HCEC 1CT (cell line): ENCODE measurements around the gene UBIAD1.
A peak's percentile ranks its signal among the peaks of the same experiment; 100 is the strongest.

ENCODE experiments used
- DNase-seq: peaks from one replicate; pipeline ENCODE4 v3.0.0-alpha.2; 2017

UBIAD1 gene

DNA sequence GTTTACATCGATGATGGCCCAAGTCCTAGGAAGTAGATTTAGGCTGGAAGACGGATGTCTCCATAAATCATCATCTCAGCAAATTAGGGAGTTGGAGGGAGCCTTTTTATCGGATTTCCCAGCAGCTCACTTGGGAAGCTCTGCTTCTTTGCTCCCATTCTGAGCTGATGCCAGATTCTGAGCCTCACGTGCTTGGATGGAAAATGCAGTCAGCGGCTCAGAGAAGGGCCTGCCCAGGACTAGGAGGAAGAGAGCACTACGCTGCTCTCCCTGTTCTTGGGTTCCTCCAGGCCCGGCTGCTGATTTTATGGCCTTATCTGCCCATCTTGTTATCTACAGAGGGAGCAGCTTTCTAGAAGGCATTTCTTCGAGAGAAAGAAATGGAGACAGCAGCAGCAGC is 42.0 kb downstream of the UBIAD1 start:
- DNase-seq: no peak

DNA sequence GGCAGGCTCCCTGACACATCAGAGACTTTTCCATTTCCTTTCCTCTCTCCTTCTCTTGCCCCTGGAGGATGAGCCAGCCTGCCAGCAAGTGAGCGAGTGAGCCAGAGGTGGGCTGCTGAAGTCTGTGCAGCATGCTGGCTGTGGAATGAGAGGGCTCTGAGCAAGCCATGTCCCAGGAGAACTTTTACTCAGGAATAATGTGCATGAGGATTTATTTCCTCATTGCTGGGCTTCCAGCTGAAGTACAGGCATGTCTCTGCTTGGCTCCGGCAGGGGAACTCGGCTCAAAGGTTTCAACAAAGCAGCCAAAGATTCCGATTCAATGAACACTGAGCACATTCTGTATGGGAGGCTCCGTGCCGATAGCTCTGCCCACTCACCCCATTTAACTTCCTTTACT is 43.7 kb downstream of the UBIAD1 start:
- DNase-seq: no peak

DNA sequence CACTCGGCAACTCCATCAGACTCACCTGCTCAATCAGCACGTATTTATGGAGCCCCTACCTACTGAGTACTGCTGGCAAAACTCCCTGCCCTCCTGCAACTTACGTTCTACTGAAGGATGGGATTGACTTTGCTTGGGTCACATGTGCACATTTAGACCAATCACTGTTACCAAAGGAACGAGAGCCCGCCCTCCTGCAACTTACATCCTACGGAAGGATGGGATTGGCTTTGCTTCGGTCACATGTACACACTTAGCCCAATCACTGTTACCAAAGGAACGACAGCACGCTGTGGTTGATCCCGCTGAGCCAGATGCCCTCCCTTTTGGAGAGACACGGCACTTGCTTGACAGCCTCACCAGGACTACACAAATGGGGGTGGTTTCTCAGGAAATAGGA is 46.0 kb downstream of the UBIAD1 start:
- DNase-seq: no peak

DNA sequence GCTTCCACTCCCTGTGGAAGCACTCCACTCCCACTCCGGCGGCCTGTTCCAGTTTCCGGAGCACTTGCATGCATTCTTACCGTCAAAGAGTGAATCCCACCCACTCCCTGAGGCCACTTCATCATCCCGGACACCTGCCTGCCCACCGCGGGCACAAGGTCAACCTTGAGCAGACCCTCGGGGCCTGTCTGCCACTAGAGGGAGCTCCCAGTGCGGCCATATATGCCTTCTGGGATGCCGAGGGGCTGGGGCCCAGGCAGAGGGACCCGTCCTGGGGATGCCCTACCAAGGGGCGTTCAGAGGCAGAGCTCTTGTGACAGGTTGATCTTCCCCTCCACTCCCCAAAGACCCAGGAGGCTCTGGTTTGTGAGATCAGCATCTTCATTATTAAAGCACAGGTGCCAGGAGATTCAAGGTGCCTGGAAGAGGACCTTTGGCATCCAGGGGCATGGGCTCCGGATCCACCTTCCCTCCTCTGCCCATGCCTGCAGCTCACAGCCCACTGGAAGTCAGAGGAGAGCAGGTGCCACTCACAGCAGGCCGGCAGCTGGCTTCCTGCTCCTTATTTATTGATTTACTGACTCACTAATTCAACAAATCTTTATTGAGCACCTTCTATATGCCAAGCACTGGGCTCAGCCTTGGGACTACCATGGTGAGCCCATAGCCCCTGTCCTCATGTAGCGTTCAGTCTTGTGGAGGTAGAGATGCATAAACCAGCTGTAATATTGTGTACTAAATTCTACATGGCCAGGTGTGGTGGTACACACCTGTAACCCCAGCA is 47.3 kb downstream of the UBIAD1 start:
- DNase-seq: no peak

DNA sequence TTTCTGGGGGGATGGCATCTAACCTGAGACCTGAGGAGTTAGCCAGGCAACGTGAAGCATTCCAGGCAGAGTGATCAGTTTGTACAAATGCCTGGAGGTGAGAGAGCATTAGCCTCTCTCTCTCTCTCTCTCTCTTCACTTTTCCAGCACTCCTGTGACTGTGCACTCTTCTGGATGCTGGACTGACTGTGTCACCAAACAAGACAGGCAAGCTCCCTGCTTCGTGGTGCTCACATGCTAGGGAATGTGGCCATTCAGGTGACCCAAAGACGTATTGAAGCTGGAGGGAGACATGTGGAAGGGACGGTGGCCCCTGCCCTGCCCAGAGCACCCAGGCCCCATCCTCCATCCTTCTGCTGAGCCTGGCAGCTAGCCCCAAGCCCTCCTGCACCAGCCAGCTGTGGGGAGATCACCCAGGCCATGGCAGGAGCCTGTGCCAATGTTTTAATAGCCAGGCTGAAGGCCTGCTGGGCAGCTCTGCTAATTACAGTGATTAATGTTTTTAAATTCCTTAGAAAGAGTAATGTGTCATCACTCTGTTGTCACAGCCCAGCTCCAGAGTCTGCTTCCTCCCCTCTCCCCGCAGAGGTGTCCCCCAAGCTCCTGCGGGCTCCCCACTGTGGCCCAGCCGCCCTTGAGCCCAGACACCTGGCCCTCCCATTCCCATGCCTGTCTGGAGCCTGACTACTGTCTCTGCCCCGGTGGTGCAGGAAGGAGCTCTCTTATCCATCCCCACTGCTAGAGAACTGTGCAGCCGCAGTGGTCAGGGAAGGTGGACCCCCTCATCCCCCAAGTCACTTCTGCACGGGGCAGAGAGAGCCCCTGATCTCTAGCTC is 48.9 kb downstream of the UBIAD1 start:
- no peak for DNase-seq

DNA sequence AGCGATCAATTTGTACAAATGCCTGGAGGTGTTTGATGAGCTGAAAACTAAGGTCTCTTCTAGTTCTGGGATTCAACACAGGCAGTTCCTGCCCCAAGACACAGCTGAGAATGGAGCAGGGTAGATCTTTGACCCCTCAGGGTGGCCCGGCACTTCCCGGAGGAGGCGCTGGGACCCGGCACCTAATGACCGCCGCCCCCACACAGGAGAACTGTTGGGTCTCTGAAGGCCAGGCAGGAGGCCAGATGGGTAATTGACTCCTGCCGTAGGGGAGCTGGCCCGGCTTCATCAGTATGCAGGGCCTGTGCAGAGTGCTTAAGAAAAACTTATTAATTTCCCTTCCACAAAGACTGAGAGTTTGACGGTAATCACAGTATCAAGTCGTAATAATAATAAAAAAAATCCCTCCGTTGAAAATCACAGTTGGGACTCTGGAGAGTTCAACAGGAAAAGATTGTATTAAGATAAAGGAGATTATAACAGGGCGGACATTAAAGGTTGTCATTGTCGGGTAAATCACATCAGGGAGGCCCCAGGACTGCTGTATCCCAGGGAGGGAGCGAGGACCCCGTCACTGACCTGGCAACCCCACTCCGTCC is 51.7 kb downstream of the UBIAD1 start:
- DNase-seq: no peak

DNA sequence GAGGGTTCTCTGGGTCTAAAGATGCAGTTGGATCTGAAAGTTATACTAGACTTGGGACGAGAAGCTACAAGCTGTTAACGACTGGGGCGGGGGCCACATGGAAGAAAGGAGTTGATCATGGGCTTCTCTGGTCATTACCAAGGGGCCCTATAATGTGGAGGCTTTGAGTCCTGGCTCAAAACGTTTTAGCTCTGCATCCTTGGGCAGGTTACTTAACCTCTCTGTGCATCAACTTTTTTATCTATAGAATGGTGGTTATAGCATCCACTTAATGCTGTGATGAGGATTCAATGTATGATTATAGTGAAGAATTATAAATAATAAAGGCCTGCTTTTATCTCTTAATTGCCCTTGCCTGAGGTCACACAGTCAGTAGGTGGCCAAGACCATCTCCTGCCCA is 53.1 kb downstream of the UBIAD1 start:
- no peak for DNase-seq

DNA sequence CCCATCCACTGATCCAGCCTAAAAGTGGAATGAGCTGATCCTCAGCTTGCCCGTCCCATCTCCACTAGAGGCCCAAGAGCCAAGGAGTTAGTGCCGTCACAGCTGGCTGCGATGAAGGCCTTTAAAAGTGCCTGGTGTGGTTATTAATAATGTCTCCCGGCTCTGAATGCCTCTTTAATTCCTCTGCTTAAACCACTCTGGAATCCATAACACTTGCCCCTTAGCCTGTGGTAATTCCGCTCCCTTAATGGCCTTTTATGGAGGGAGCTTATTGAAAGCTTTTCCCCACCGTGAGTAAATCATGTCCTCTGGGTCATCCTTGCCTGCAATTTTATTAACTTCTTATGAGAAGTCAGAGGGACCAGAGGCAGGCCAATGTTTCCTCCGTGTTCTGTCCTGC is 55.4 kb downstream of the UBIAD1 start:
- DNase-seq: no peak

DNA sequence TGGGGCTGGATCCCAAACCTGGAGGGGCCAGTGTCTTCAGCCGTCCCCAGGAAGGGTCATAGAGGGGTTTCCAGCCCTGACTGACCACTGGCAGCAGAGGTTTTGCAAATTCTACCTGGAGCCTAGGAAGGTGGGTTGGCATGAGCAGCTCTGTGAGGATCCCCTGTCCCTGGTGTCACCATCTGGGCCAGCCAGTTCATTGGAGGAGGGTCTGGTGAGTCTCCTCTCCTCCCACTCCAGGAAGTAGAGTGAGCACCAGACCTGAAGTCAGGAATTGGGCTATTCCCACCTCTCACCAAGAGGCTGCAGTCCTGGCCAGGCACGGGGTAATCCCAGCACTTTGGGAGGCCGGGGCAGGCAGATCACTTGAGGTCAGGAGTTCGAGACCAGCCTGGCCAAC is 57.4 kb downstream of the UBIAD1 start:
- DNase-seq: no peak

DNA sequence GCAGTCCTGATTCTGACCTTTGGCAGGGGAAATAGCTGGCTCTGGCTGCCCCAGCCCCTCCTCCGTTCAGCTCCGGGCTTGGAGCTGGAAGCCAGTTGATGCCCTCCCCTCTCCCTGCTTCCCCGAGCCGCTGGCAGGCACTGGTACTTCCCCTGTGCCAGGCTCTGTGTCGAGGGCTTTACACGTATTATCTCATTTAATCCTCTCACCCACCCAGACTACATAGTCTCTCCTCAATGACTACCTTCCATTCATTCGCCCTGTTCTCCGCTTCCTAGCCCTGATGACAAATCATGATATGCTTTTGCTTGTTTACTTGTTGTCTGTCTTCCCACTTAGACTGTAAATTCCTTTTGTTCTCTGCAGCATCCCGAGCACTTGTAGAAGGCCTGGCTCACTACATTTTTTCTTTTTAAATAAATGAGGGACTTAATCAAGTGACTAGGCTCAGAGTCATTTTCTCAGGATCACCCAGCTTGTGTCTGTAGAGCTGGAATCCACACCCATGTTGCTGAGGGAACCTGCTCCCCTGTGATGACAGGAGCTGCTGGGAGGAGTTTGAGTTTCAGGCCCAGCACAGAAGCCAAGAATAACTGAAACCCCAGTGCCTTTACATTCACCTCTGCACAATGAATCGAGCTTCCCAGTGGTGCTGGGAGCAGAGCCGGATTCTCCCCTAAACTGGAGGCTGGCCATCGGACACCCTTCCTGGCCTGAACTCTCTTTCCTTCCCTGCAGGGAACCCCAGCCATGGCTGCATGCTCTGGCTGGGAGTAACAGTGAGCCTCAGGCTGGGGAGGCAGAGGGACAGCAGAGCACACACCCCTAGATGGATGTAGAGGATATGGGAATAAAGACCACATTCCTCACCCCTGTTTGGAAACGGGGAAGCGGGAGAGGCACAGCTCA is 58.3 kb downstream of the UBIAD1 start:
- DNase-seq: no peak

DNA sequence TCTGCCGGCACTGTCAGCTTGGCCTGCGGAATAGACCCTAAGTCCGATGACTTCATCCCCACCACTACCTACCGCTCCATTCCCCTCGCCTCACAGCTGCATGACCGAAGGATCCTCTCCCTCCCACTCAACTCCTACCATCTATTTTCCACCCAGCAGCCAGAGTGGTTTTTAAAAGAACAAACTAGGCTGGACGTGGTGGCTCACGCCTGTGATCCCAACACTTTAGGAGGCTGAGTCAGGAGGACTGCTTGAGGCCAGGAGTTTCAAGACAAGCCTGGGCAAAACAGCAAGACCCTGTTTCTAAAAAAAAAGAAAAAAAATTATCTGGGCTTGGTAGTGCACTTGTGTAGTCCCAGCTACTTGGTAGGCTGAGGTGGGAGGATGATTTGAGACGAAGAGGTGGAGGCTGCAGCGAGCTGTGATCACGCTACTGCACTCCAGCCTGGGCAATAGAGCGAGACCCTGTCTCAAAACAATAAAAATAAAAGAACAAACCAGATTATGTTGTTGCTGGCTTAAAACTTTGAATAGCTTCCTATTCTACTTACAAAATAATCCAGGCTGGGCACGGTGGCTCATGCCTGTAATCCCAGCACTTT is 59.0 kb downstream of the UBIAD1 start:
- no peak for DNase-seq

DNA sequence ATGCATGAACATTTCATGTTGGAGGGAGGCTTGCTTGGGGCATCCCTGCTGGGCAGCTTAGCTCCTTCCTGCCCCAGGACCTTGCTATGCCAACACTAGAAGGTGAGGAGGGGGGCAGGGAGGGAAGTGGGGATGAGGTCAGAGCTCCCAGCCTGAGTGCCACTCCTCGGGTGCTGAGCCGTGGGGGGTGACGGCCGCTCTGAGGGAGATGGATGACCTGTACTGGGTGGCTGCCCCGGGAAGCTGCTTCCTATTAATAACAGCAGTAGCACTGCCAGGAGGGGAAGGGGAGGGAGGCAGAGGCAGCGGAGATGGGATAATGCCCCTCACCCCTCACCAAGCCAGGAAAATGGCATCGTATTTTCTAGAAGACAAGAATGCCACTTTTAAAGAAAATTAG is 60.6 kb downstream of the UBIAD1 start:
- no peak for DNase-seq

DNA sequence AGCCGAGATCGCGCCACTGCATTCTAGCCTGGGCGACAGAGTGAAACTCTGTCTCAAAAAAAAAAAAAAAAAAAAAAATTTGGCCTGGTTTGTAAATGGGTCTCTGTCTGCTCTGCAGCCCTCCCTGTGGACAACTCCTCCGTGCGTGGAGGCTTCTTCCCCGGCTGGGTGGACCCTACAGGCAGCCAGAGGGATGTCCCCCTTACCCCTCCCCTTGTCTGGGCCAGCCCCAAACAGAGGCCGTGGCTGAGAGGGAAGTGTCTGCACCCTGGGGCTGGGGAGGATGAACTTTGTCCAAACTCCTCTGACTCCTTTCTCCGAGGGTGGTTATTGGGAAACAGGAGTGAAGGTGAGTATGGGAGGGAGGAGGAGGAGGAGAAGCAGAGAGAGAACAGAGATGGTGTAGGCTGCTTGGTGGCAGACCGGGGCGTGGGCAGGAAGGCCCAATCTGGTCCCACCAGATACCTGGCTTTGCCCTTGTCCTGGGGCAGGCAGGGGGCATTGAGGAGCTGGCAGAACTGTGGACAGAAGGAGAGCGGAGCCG is 61.3 kb downstream of the UBIAD1 start:
- DNase-seq: no peak

DNA sequence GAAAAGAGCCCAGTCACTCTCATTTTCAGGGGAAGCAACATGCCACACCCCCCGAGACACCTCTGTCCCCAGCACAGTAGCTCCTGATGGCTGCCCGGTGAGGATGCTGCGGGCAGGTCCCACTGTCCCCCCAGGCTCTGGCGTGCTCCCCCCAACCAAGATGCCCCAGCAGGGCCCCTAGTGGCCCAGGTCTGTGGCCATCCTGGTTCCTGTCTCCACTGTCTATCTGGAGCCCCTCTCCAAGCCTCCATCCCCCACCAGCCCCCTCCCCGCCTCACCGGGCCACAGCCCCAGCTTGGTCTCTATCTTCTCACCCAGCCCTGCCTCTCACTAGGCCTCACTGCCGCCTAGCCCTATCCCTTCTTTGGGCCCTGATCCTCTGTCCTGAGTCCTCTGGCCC is 61.8 kb downstream of the UBIAD1 start:
- DNase-seq: no peak

DNA sequence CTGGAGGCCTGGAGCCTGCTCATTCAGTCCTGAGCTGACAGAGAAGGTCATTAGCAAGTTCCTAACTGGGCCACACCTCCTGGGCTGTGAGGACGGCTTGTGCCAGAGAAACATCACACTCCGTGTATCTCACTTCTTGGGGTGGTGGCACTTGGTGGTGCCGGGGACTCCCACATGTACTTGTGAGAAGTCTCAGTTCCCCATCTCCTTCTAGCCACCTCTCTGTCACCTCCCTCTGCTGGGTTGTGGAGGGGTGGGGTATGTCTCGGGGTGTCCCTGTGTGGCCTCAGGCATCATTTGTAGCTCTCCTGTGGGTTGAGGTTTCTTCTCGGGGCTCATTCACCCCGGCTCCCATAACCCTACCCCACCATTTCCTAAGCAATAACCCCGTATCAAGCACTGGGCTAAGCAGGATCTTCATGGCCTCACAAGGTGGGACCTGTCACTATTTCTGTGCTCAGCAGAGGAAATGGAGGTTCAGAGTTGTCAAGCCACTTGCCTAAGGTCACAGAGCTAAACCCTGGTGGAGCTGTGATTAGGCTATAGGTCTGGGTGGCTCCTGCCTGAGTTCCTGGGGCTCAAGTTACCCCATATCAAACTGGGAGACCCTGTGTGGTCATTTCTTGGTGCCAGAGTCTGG is 62.5 kb downstream of the UBIAD1 start:
- no peak for DNase-seq

DNA sequence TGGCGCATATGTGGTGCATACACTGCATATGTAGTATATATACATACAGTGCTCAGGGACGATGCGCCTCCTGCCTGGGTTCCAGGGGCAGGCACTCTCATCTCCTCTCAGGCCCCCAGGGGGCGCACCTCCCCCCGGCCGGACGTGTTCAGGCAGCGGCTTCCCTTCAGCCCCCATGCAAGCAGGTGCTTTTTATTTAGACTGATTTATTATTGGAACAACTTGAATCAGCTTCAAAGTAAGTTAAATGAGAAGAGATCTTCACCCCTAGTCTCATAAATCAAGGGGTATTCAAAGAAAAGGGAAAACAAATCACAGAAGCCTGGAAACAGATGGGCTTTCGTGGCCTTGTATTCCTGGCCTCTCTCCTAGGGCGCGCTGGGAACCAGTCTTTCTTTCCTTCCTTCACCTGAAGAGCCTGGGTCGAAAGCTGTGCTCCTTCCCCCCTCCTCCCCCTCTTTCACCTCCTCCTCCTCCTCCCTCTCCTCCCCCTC is 64.6 kb downstream of the UBIAD1 start:
- peak; percentile 29 for DNase-seq
